Astrocyte (in vitro differentiated cells and primary cell): ENCODE results near the gene TAF5L.

ENCODE experiments used
- EZH2 ChIP-seq: IDR thresholded peaks from 2 replicates; pipeline ENCODE4 v1.6.1; 2012; ENCODE audit warnings: mild to moderate bottlenecking, low read length, inconsistent platforms; ENCODE audit not compliant: insufficient read depth
- TF ChIP-seq, protein P1 (sequence below): IDR thresholded peaks from 2 replicates; pipeline ENCODE4 v1.5.1; 2011; ENCODE audit warnings: low read depth, mild to moderate bottlenecking, inconsistent platforms, low read length, moderate library complexity; ENCODE audit not compliant: insufficient read depth

DNA sequence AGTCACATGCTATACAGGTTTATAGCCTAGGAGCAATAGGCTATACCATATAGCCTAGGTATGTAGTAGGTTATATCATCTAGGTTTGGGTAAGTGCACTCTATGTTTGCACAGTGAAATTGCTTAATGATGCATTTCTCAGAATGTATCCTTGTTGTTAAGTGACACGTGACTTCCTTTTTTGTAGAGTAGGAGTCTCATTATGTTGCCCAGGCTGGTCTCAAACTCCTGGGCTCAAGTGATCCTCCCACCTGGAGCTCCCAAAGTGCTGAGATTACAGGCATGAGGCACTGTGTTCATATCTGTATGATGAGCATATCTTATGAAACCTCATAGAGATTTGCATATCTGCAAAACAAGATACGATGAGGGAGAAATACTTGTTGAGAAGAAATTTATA is 53.6 kb downstream of the TAF5L start:
- TF ChIP-seq, protein P1, sequence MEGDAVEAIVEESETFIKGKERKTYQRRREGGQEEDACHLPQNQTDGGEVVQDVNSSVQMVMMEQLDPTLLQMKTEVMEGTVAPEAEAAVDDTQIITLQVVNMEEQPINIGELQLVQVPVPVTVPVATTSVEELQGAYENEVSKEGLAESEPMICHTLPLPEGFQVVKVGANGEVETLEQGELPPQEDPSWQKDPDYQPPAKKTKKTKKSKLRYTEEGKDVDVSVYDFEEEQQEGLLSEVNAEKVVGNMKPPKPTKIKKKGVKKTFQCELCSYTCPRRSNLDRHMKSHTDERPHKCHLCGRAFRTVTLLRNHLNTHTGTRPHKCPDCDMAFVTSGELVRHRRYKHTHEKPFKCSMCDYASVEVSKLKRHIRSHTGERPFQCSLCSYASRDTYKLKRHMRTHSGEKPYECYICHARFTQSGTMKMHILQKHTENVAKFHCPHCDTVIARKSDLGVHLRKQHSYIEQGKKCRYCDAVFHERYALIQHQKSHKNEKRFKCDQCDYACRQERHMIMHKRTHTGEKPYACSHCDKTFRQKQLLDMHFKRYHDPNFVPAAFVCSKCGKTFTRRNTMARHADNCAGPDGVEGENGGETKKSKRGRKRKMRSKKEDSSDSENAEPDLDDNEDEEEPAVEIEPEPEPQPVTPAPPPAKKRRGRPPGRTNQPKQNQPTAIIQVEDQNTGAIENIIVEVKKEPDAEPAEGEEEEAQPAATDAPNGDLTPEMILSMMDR = no peak
- TF ChIP-seq EZH2 = no peak
